HG02759 (cell line): Measurements from ENCODE around the gene UBL4B.

Experiments
- ATAC-seq: cut with Tn5 transposase; IDR thresholded peaks from one replicate; pipeline ENCODE4 v1.9.1; 2021; ENCODE audit warnings: mild to moderate bottlenecking, moderate library complexity; ENCODE audit not compliant: unreplicated experiment

The UBL4B gene

DNA sequence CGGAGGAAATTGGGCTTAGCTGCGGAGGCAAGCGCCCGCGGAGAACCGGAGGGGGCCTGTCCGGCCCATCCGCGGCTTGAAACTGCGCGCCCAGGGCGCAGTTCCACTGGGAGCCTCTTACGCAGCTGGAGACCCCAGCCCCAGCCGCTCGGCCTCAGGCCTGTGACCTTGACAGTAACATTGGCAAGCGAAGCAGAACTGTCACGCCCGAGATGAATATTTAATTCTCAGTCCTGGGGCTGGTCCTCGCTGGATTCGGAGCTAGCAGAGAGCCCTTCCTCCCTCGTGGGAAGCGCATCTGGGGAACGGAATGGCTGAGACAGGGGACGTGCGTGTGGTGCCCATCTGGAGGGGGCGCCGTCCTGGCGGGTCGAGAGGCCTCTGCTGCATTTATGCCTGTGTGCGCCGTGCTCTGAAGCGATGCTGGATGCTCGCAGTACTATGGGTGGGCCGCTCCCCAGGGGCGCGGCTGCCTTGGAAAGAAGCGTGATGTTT, 39.0 kb downstream of the UBL4B start:
- no peak for ATAC-seq

DNA sequence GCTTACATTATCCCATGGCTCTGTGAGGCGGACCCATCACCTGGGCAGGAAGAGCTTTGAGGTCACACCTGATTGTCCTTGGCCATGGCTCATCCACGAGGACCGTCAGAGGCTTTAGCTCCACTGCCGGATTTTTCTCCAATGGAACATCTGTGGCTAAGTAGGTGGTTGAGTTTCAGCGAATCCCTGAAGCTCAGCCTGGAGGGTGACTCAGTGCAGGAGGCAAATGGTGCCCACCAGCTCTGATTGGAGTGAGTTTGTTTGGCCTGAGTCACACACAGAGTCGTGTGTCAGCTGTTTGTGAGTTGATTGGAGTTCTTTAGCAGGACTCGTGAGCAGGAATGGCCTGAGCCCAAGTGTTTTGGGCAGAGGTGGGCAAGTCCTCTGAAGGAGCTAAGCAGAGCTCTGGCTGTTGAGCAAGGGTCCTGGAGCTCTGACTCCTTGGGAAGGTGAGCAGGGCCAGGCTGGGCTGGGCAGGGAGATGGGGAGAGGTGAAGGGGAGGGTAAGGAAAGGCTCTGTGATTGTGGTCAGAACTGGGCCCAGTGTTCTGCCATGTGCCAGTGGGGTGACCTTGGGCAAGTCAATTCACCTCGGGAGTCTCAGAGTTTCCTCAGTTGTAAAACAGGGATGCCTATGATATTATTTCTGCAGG, 40.0 kb downstream of the UBL4B start:
- no peak for ATAC-seq

DNA sequence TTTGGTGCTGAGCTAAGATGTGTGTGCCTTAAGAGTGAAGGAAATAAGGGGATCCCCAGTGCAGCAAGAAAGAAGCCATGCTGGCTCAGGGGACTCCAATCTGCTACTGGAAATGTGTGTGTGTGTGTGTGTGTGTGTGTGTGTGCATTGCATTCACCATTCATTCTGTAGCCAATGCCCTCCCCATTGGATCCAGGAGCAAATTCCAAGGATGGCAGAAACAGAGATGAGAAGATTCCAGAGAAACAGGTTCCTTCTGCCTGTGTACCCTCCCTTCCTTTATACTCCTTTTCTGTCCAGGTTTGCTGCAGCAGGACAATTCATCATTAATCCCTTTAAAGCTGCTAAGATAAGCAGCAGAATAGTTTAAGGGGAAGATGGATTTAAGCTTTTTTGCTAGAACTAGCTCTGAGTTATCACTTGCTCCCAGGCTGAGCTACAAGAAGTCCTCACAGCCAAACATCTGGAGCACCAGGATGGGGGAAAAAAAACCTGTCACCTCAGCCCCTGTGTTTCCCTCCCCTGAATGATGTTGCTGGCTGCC, 41.2 kb downstream of the UBL4B start:
- no peak for ATAC-seq

DNA sequence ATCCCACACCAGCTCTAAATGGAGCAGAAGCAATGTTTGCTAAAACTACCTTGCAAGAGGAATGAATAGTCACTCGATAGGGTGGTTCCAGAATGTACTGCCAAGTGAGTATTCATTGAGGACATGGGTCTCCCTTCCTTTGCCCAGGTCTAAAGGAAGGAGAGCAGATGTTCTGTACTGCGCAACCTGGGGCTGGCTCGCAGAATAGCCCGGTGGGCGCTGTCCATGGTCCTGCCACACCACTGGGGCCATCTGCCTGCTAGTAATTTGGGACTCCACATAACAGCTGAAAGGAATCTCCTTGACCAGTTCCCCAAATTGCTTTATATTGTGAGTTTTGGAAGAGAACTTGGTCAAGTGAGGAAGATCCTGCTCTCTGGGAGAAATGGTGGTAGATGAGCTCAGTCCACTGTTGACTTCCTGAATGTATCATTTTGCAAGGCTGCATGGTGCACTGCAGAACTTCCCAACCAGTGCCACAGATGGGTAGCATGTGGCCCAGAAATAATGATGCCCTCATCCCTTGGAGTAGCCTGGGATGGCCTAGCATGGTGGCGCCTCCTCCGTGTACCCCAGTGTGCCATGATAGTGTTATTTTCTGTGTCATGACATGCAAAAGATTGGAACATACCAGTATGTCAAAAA, 43.8 kb downstream of the UBL4B start:
- no peak for ATAC-seq

DNA sequence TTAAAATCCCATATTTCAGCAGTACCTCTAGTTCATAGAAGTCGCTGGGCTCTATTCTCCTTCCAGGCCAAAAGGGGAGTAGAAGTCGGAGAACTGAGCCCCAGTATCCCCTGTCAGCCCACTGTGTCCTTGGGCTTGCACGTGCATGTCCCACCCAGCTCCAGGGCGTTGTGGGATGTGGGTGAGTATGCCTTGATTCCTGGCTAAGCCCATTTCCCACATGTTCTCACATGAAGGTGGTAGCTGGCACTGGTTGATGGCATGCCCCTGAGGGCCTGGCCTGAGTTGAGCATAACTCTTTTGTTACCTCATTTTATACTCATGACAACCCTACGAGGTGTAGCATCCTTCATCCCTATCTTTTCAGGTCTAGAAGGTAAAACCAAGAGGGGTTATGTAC, 46.0 kb downstream of the UBL4B start:
- ATAC-seq = no peak

DNA sequence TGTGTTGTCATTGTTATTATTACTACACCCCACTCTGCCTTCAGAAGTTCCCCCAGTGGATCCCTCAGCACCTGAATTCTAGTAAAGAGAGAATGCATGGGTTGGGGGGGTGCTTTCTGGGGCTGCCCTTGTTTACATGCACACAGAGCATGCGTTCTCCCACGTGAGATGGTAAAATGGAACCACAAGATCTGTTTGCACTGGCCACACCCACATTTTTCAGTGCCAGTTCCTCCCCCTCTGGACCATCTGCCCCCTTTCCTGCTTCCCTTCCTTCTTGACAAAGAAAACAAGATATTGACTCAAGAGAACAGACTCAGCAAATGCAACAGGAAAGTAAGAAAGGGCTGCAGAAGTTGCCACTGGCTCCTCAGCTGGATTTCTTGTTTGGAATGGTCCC, 46.9 kb downstream of the UBL4B start:
- no peak for ATAC-seq

DNA sequence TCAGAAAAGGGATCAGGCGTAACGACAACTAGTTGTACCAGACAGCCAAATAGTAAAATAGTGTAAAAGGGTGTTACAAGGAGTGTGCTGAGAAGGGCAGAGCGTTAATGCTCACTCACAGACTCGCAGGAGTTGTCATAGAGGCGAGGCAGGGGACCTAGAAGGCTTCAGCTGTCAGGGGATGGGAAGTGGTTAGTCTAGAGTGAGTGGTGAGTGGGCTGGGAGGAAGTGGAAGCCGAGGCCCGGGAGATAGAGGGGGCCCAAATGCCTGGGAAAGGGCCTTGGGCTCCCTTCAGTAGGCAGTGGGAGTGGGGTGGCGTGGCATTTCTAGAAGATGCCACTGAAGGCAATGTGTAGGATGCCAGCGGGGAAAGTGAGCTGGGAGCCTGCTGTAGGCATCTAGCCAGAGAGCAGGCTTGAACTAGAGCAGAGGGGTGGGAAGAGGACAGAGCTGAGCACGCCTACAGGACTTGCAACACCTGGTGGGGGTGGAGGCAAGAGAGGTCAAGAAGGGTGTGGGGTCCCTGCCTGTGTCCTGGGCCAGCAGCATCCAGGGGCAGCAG, 48.4 kb downstream of the UBL4B start:
- ATAC-seq = no peak

DNA sequence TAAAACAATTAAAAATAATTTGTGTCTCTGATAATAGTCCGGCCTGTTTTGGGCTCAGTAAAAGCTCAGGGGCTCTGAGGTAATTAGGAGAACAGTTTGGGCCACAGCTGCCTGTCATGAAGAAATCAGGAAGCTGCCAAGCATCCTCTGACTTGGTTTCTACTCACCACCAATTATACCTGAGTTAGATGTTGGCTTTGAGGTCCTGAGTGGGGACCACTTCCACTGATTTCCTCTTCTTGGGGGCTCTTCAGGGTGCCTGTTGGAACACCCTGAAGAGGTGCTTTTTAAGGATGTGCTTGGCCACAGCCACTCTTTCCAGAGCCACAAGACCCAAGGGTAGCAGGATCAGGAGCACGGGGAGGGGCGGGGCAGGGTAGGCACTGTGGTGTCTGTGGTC, 48.9 kb downstream of the UBL4B start:
- ATAC-seq = no peak

DNA sequence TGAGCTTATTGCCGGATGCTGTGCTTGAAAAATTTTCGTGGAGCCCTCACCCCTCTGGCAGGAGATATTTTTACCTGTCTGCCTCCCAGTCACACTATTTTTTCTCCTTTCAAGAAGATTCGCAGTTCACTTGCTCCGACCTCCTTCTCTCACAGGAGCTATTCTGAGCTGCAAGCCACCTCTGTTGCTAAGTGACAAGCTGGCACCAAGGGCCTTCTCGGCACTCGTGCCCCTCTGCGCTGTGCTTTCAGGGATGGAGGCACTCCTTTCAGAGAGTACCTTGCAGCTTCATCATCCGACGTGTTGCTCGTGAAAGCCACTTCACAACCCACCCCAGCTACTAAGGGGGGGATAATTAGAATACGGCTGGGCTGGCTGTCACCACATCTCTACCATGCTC, 49.6 kb downstream of the UBL4B start:
- no peak for ATAC-seq
